Measurements from ENCODE around the gene PTGIS. TPM values are rescaled to one million over a fixed set of nuclear protein-coding genes. Genes with fewer than 3 reads are reported as not detected.

Gene PTGIS
- total and polyA plus RNA-seq, 2 donors (not counting 1 experiment from before 2014, with no cell fraction given), result not detected

- H3K27ac Mint-ChIP-seq, result no peak overlapping the region
- ATAC-seq (ENCODE audit: low read depth) (no peak), DNase-seq (no peak)
- Histone ChIP-seq H3K9me3 (ENCODE audit: control extremely low read depth in 1 of 3, control insufficient read depth in 2 of 3, insufficient read depth in 1 of 3, low read length in 2 of 3) (no peaks in the 10 kb centered on the region), H3K9ac (ENCODE audit: low read length) (no peak overlapping the region), H3K4me3 (ENCODE audit: control extremely low read depth in 1 of 5, extremely low read depth in 1 of 5, insufficient read depth in 1 of 5, low read depth in 2 of 5, low read length in 4 of 5) (no peak overlapping the region), H3K79me2 (ENCODE audit: control insufficient read depth, insufficient read depth, low read length) (no peaks in the 10 kb centered on the region), H3K4me1 (ENCODE audit: control insufficient read depth in 2 of 2, insufficient read depth in 2 of 2, low read length in 2 of 2) (no peaks in the 10 kb centered on the region), H3K27me3 (replicated peaks in 1 of 4; ENCODE audit: control extremely low read depth in 1 of 4, control insufficient read depth in 3 of 4, insufficient read depth in 4 of 4, low read length in 3 of 4) (peaks cover 0 to 15% (median 2%) of the 10 kb centered on the region in 4 experiments), H4K20me1 (ENCODE audit: control insufficient read depth, insufficient read depth, low read length, poor library complexity, severe bottlenecking) (no peaks in the 10 kb centered on the region), H2AFZ (ENCODE audit: insufficient read depth, low read depth, low read length, poor library complexity, severe bottlenecking) (no peak overlapping the region), H3K36me3 (replicated peaks in 1 of 2; ENCODE audit: control extremely low read depth in 1 of 2, control insufficient read depth in 1 of 2, extremely low read depth in 1 of 2, insufficient read depth in 2 of 2, low read length in 1 of 2) (no peaks in the 10 kb centered on the region), H3K27ac (ENCODE audit: low read length in 2 of 2) (no peak overlapping the region), H3K4me2 (replicated peaks; ENCODE audit: low read depth, low read length, poor library complexity, severe bottlenecking) (no peak overlapping the region)
- intact Hi-C loops (cut with micrococcal nuclease), result no loop called here
- no peak for TF ChIP-seq CTCF (IDR thresholded peaks at IDR 0.05)
- TF ChIP-seq EZH2 (IDR thresholded peaks at IDR 0.05; ENCODE audit: borderline replicate concordance, insufficient read depth, low read depth, low read length, poor library complexity, severe bottlenecking), result no peak
- no peak overlapping the region for H3K4me3 Mint-ChIP-seq
- H3K27me3 Mint-ChIP-seq, result peaks cover 58% of the 10 kb centered on the region
- WGBS (ENCODE audit: insufficient coverage), result 84% methylated on average over 5 of the region's 6 CpGs
- ChIA-PET CTCF (no interaction called here), POLR2A (no interaction called here)
- no peaks in the 10 kb centered on the region for H3K4me1 Mint-ChIP-seq
- H3K9me3 Mint-ChIP-seq (ENCODE audit: insufficient read depth), result no peaks in the 10 kb centered on the region
These were observed 98.9 kb downstream of the PTGIS start for GRCh38 chr20:49469060-49469459.

- ATAC-seq (ENCODE audit: low read depth), result no peak
- no peak overlapping the region for H3K27ac ChIP-seq (ENCODE audit: low read length in 2 of 2)
- no peak overlapping the region for H2AFZ ChIP-seq (ENCODE audit: insufficient read depth, low read depth, low read length, poor library complexity, severe bottlenecking)
- DNase-seq, result no peak
- H4K20me1 ChIP-seq (ENCODE audit: control insufficient read depth, insufficient read depth, low read length, poor library complexity, severe bottlenecking), result no peaks in the 10 kb centered on the region
- no peak for TF ChIP-seq EZH2 (IDR thresholded peaks at IDR 0.05; ENCODE audit: borderline replicate concordance, insufficient read depth, low read depth, low read length, poor library complexity, severe bottlenecking)
- no peak for TF ChIP-seq CTCF (IDR thresholded peaks at IDR 0.05)
- H3K4me3 ChIP-seq (ENCODE audit: control extremely low read depth in 1 of 5, extremely low read depth in 1 of 5, insufficient read depth in 1 of 5, low read depth in 2 of 5, low read length in 4 of 5), result no peak overlapping the region
- no peaks in the 10 kb centered on the region for H3K79me2 ChIP-seq (ENCODE audit: control insufficient read depth, insufficient read depth, low read length)
- no peak overlapping the region for H3K27ac Mint-ChIP-seq
- peaks cover 0 to 15% (median 2%) of the 10 kb centered on the region in 4 experiments for H3K27me3 ChIP-seq (replicated peaks in 1 of 4; ENCODE audit: control extremely low read depth in 1 of 4, control insufficient read depth in 3 of 4, insufficient read depth in 4 of 4, low read length in 3 of 4)
- H3K36me3 ChIP-seq (replicated peaks in 1 of 2; ENCODE audit: control extremely low read depth in 1 of 2, control insufficient read depth in 1 of 2, extremely low read depth in 1 of 2, insufficient read depth in 2 of 2, low read length in 1 of 2), result no peaks in the 10 kb centered on the region
- CTCF ChIA-PET, result no interaction called here
- no peak overlapping the region for H3K4me3 Mint-ChIP-seq
- H3K9ac ChIP-seq (ENCODE audit: low read length), result no peak overlapping the region
- no peaks in the 10 kb centered on the region for H3K9me3 Mint-ChIP-seq (ENCODE audit: insufficient read depth)
- WGBS (ENCODE audit: insufficient coverage), result 64% methylated on average over 7 of the region's 7 CpGs
- no peak overlapping the region for H3K4me2 ChIP-seq (replicated peaks; ENCODE audit: low read depth, low read length, poor library complexity, severe bottlenecking)
- intact Hi-C loops (cut with micrococcal nuclease), result no loop called here
- H3K4me1 Mint-ChIP-seq, result no peaks in the 10 kb centered on the region
- POLR2A ChIA-PET, result no interaction called here
- peaks cover 56% of the 10 kb centered on the region for H3K27me3 Mint-ChIP-seq
- H3K4me1 ChIP-seq (ENCODE audit: control insufficient read depth in 2 of 2, insufficient read depth in 2 of 2, low read length in 2 of 2), result no peaks in the 10 kb centered on the region
- H3K9me3 ChIP-seq (ENCODE audit: control extremely low read depth in 1 of 3, control insufficient read depth in 2 of 3, insufficient read depth in 1 of 3, low read length in 2 of 3), result no peaks in the 10 kb centered on the region
These were observed 99.5 kb downstream of the PTGIS start for GRCh38 chr20:49468412-49468811.
